C4-2B (cell line): Measurements from ENCODE around the gene PLIN5.

ENCODE experiments used
- H3K27ac ChIP-seq: fragments of 450-650 bp; 2 replicates; pipeline ENCODE4 v1.5.1; 2017
- ZFX ChIP-seq: fragments of 450-650 bp; IDR thresholded peaks from 2 replicates; pipeline ENCODE4 v1.6.1; 2017
- TF ChIP-seq, protein P1 (sequence below): fragments of 450-650 bp; conservative IDR thresholded peaks from 2 replicates; pipeline ENCODE4 v1.5.1; 2017; ENCODE audit warnings: mild to moderate bottlenecking

PLIN5 gene

DNA sequence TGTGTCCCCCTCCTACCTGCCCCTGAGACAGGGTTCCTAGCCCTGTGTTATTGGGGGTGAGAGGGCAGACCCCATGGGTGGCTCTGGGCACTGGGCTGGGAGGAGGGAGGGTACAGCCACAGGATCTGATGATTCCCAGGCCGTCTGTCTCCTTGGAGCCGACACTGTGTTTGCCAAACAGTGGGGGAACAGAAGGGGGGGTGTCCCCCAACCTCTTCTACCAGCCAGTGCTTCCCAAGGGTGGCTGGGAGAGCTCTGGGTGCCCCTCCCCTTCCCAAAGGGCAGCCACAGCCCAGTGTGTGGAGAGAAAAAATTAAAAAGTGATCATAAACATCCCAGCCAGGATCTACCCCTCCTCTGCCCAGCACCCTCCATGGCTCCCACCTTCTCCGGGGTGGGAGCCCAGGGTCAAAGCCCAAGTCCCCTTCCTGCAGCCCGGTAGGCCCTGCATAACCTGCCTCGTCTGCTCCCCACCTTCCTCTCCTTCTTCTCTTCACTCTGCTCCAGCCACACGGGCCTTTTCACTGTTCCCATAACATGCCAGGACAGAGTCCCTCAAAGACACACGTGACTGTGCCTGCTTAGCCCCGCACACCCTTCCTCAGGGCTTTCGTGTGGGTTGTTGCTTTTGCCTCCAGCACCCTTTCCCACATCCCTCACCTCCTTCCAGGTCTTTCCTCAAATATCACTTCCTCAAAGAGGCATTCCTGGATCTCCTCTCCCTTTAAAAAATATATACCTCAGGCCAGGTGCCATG, 15.3 kb downstream of the PLIN5 start:
- H3K27ac ChIP-seq = no peak overlapping the region
- no peak for TF ChIP-seq ZFX
- TF ChIP-seq, protein P1, sequence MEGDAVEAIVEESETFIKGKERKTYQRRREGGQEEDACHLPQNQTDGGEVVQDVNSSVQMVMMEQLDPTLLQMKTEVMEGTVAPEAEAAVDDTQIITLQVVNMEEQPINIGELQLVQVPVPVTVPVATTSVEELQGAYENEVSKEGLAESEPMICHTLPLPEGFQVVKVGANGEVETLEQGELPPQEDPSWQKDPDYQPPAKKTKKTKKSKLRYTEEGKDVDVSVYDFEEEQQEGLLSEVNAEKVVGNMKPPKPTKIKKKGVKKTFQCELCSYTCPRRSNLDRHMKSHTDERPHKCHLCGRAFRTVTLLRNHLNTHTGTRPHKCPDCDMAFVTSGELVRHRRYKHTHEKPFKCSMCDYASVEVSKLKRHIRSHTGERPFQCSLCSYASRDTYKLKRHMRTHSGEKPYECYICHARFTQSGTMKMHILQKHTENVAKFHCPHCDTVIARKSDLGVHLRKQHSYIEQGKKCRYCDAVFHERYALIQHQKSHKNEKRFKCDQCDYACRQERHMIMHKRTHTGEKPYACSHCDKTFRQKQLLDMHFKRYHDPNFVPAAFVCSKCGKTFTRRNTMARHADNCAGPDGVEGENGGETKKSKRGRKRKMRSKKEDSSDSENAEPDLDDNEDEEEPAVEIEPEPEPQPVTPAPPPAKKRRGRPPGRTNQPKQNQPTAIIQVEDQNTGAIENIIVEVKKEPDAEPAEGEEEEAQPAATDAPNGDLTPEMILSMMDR = no peak

DNA sequence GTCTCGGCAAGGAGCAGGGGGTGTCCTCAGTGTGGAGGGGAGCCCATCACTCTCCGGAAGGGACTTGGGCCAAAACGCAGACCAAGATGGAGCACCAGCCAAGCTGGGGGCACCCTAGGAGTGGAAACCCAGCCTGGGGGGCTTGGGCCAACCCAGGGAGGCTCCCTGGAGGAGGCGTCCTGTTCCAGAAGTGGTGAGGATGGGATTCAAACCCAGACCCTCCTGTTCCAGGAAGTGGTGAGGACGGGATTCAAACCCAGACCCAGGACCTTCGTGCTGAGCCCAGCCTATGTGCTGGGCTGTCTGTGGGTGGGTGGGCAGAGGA, 15.9 kb downstream of the PLIN5 start:
- H3K27ac ChIP-seq = no peak overlapping the region
- TF ChIP-seq, protein P1 = no peak
- TF ChIP-seq ZFX = no peak

- TF ChIP-seq ZFX = no peak
- TF ChIP-seq, protein P1 = no peak
- no peak within 1 kb of the TSS for H3K27ac ChIP-seq
Observed at GRCh38 chr19:4518345-4519171, 16.5 kb downstream of the PLIN5 start, which contains the start of gene PLIN4. PLIN4 (minus strand) TSS chr19:4518486; CDS start chr19:4518272, 214 bp downstream.

GRCh38 chr19:4517451-4518057, 17.5 kb downstream of the PLIN5 start:
- TF ChIP-seq, protein P1 = no peak
- no peak for TF ChIP-seq ZFX
- H3K27ac ChIP-seq = no peak overlapping the region

GRCh38 chr19:4516939-4517300, 18.1 kb downstream of the PLIN5 start:
- H3K27ac ChIP-seq = no peak overlapping the region
- TF ChIP-seq ZFX = no peak
- TF ChIP-seq, protein P1 = no peak

DNA sequence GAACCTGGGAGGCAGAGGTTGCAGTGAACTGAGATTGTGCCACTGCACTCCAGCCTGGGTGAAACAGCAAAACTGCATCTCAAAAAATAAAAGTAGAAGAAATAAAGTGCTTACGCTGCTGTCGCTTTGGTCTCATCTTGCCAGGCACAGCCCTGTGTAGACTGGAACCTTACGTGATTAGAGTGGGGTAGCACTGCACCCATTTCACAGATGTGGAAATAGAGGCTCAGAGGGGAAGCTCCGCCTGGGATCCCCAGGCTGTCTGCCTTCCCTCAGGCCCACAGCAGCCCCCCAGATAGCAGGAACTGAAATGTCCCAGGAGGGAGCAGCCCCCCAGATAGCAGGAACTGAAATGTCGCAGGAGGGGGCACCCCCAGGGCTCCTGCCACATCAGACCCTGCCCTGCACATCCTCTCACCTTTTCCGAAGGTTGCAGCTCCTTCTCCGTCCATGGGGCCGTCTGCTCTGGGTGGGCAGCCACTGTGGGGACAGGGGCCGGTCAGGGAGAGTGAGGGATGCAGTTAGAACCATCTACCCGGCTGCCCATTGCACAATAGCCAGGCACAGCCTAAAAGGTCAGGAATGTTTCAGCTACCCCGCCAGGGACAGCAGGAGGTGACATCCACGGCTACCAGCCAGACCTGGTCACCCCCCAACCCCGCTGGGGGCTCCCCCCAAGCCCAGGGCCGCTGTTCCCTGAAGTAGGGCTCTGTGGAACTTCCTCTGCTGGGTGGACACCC, 18.7 kb downstream of the PLIN5 start:
- TF ChIP-seq ZFX = no peak
- TF ChIP-seq, protein P1 = no peak
- H3K27ac ChIP-seq = no peak overlapping the region
